ENCODE data around the gene PRKCA.

The PRKCA gene

GRCh38 chr17:66425756-66426396 is 123.5 kb downstream of the PRKCA start:
- no peak for DNase-seq (ENCODE audit: low read depth)
- TF ChIP-seq CTCF (conservative IDR thresholded peaks at IDR 0.05; ENCODE audit: control insufficient read depth, insufficient read depth, low read depth, low read length) = no peak

DNA sequence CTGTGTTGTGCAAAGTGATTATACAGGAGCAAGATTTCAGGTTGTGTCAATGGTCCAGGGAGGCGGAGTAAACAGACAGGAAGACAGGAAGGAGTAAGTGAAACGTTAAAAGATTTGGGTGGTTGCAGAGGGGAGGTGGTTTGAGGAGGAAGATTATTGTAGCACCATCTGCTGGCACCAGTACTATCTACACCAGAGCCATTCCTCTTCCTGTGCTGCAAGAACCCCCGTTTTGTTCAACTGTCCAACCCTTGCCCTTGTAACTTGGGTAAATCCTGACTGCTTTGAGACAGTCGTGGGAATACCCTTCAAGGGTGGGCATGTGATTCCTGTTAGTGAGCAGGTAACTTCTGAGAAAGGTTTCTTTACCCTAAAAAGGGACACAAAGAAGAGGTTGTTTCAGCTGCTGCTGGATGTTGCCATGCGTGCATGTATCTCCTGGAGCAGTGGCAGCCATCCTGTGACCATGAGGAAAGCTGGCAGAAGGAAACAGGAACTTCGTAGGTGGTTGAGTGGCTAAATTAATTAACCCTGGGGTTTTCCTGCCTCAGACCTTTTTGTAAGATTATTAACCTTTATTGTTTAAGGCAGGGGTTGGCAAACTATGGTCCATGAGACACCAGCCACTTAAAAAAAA is 124.1 kb downstream of the PRKCA start:
- TF ChIP-seq CTCF (conservative IDR thresholded peaks at IDR 0.05; ENCODE audit: control insufficient read depth, insufficient read depth, low read depth, low read length) = peak; percentile 21
- H3K4me3 ChIP-seq (ENCODE audit: control insufficient read depth, low read depth, low read length) = no peak overlapping the region
- DNase-seq (ENCODE audit: low read depth) = peak; percentile 42

More at GRCh38 chr17:66425756-66426396, 123.5 kb downstream of the PRKCA start:
- no peak overlapping the region for H3K4me3 ChIP-seq (ENCODE audit: control insufficient read depth, low read depth, low read length)

DNA sequence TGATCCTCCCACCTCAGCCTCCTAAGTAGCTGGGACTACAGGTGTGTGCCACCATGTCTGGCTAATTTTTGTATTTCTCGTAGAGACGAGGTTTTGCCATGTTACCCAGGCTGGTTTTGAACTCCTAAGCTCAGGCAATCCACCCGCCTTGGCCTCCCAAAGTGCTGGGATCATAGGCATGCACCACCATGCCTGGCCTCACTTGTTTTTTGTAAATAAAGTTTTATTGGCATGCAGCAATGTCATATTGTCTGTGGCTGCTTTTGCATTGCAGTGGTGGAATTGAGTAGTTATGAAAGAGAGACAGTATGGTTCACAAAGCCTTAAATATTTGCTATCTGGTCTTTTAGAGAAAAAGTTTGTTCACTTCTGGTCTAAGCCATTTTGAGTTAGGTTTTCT is 124.7 kb downstream of the PRKCA start:
- DNase-seq (ENCODE audit: low read depth) = no peak
- no peak for TF ChIP-seq CTCF (conservative IDR thresholded peaks at IDR 0.05; ENCODE audit: control insufficient read depth, insufficient read depth, low read depth, low read length)
- no peak overlapping the region for H3K4me3 ChIP-seq (ENCODE audit: control insufficient read depth, low read depth, low read length)

- no peak overlapping the region for H3K4me3 ChIP-seq (ENCODE audit: control insufficient read depth, low read depth, low read length)
- no peak for DNase-seq (ENCODE audit: low read depth)
- no peak for TF ChIP-seq CTCF (conservative IDR thresholded peaks at IDR 0.05; ENCODE audit: control insufficient read depth, insufficient read depth, low read depth, low read length)
Measured at GRCh38 chr17:66429680-66430079, 127.3 kb downstream of the PRKCA start.

- no peak for TF ChIP-seq CTCF (conservative IDR thresholded peaks at IDR 0.05; ENCODE audit: control insufficient read depth, insufficient read depth, low read depth, low read length)
- peak; percentile 75 for DNase-seq (ENCODE audit: low read depth)
- H3K4me3 ChIP-seq (ENCODE audit: control insufficient read depth, low read depth, low read length) = peak overlapping the region; percentile 39
Measured at GRCh38 chr17:66430846-66431795, 128.7 kb downstream of the PRKCA start.

- peak; percentile 91 for DNase-seq (ENCODE audit: low read depth)
- H3K4me3 ChIP-seq (ENCODE audit: control insufficient read depth, low read depth, low read length) = peak overlapping the region; percentile 39
- TF ChIP-seq CTCF (conservative IDR thresholded peaks at IDR 0.05; ENCODE audit: control insufficient read depth, insufficient read depth, low read depth, low read length) = no peak
Measured at GRCh38 chr17:66431910-66432309, 129.5 kb downstream of the PRKCA start.
